Skeletal muscle satellite cell (primary cell): ENCODE results near the gene PTDSS2.

Experiments
- H3K27me3 ChIP-seq: 2 replicates; pipeline ENCODE4 v1.7.0; 2013; ENCODE audit warnings: low read length; ENCODE audit not compliant: control insufficient read depth, insufficient read depth
- H3K36me3 ChIP-seq: 2 replicates; pipeline ENCODE4 v1.7.0; 2013; ENCODE audit warnings: mild to moderate bottlenecking, control low read depth, low read length; ENCODE audit not compliant: insufficient read depth
- H3K4me1 ChIP-seq: 2 replicates; pipeline ENCODE4 v1.7.0; 2013; ENCODE audit warnings: low read length; ENCODE audit not compliant: control insufficient read depth, insufficient read depth
- H3K4me2 ChIP-seq: 2 replicates; pipeline ENCODE4 v1.7.0; 2013; ENCODE audit warnings: mild to moderate bottlenecking, low read length
- H3K4me3 ChIP-seq: 2 replicates; pipeline ENCODE4 v1.7.0; 2013; ENCODE audit warnings: low read length
- H3K9ac ChIP-seq: 2 replicates; pipeline ENCODE4 v1.7.0; 2013; ENCODE audit warnings: mild to moderate bottlenecking, low read depth, low read length, moderate library complexity
- H3K9me3 ChIP-seq: replicated peaks from 2 replicates; pipeline ENCODE4 v1.7.0; 2013; ENCODE audit warnings: mild to moderate bottlenecking, control low read depth, low read length

The PTDSS2 gene

DNA sequence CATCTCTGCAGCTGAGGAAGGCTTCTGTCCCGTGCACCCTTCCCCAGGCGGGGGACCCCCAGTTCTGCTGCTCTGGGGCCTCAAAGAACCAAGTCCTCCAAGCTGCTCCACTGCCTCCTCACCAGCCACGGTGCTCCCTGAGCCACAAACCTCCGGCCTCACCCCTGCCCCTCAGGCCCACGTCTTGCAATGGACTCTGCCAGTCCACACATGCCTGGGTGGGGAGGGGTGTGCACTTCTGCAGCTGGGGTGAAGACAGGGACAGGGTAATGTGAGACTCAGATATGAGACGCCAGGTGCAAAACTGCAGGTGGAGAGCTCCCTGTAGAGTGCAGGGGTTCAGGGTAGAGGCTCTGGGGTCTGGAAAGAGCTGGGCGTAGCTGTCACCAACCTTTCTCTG, 3.2 kb upstream of the PTDSS2 start:
- Histone ChIP-seq H3K9ac (no peak overlapping the region), H3K4me3 (no peak overlapping the region), H3K4me2 (no peak overlapping the region), H3K4me1 (peaks cover 32% of the 10 kb centered on the region), H3K36me3 (no peaks in the 10 kb centered on the region), H3K9me3 (no peaks in the 10 kb centered on the region), H3K27me3 (peaks cover 5% of the 10 kb centered on the region)

DNA sequence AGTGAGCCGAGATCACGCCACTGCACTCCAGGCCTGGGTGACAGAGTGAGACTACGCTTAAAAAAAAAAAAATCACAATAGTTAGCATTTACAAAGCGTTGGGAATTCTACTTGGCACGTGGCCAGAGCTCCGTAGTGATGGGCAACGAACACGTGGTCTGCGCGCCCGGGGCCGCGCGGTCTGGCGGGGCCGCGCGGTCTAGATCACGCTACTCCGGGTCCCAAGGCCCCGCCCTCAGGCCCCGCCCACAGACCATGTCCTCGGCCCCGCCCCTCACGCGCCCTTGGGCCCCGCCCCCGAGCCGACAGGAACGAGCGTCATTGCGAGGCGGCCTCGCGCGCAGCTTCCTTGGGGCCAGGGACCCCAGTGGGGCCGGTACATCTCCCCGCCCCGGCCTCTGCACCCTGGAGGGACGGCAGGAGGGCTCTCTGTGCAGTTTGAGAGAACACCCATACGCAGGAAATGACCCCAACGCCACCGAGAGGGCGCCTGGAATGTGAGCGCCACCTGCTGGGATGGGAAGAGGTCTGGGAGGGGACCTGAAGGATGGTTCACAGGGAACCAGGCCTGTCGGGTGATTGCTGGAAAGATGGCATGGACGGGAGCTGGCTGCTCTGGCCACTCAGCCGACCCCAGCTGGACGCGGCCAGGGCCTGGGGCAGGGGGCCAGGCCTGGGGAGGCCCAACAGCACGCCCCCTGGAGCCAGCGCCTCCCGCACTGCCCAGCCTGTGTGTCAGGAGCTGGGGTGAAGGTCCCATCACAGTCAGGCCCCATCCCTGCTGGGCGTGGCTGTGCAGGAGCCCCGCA, 2.0 kb upstream of the PTDSS2 start:
- H3K4me1 ChIP-seq = peaks cover 32% of the 10 kb centered on the region

DNA sequence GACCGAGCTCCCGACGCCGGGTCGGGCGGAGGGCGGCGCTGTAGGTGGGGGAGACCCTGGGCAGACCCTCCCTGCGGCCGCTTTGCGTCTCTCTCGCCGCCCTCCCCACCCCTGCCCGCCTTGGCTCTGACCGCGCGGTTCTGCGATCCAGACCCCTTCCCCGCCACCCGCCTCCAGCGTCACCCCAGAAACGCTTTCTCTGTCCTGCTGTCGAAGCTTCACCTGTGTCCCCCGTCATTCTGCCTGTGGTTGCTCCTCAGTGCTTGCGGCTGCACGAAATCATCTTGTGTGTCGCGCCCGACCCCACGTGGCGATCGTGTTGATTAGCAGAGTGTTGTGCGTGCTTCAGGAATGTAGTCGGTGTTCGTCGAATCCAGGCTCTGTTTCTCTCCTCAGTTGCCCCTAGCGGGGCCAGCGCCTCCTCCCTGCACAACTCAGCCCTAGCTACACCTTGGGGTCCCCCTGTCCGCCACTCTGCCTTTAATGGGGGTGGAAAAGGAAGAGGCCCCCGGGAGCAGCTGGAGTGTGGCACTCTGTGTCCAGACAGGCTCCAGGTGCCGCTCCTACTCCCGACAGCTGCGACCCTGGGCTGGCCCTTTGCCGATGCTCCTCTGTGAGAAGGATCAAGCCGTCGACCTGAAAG, 851 bp downstream of the PTDSS2 start:
- no peaks in the 10 kb centered on the region for H3K27me3 ChIP-seq
- H3K4me2 ChIP-seq = peak overlapping the region; percentile 96
- H3K9ac ChIP-seq = peak overlapping the region; percentile 94
- no peaks in the 10 kb centered on the region for H3K9me3 ChIP-seq
- peaks cover 24% of the 10 kb centered on the region for H3K4me1 ChIP-seq
- H3K4me3 ChIP-seq = peak overlapping the region; percentile 100
- H3K36me3 ChIP-seq = peaks cover 15% of the 10 kb centered on the region

More for the DNA sequence above, 2.0 kb upstream of the PTDSS2 start:
- Histone ChIP-seq H3K9ac (peak overlapping the region; percentile 85), H3K4me3 (peak overlapping the region; percentile 82), H3K27me3 (peaks cover 5% of the 10 kb centered on the region), H3K4me2 (peak overlapping the region; percentile 96), H3K36me3 (peaks cover 3% of the 10 kb centered on the region), H3K9me3 (no peaks in the 10 kb centered on the region)

DNA sequence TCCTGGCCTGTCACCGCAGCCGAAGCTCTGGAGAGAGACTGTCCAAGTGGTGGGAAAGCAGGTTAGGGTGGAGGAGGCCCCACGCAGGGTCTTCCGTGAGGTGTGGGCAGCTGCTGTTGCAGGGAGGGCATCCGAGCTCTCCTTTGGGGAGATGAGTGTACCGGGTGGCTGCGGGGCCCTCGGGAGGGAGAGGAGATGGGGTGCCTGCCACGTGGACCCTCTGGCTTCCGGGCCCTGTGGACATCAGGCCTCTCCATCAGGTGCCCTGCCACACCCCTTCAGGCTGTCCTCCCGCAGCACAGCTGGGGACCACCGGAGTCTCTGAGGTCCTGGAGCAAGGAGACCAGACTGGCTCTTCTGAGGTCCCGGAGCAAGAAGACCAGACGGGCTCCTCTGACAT, 1.7 kb downstream of the PTDSS2 start:
- H3K4me3 ChIP-seq = peak overlapping the region; percentile 100
- H3K4me1 ChIP-seq = peaks cover 24% of the 10 kb centered on the region
- peaks cover 15% of the 10 kb centered on the region for H3K36me3 ChIP-seq
- no peaks in the 10 kb centered on the region for H3K9me3 ChIP-seq
- H3K27me3 ChIP-seq = no peaks in the 10 kb centered on the region
- H3K9ac ChIP-seq = peak overlapping the region; percentile 94
- H3K4me2 ChIP-seq = peak overlapping the region; percentile 96

DNA sequence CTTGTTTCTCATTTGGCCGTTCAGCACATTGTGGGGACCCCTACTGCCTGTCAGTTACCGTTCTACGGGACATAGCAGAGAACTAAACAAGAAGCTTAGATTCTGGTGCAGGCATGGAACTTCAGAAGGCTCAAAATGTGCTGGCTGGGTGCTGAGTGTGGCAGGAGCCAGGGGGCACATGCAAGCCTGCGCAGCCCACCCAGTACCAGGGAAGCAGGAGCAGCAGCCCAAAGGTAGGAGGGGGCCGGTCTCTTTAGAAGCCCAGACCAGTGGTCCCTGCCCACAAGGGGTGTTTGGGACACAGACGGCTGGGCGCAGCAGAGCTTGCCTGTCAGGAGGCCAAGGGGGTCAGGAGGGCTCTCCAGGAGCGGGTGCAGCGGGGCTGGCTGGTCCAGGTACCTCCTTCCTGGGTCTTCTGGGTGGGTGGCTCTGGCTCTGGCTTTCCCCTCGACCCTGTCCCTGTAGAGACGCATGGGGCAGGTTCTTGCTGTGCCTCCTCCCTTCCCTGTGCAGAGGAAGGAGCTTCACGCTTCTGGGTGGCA, 2.2 kb downstream of the PTDSS2 start:
- Histone ChIP-seq H3K9me3 (no peaks in the 10 kb centered on the region), H3K9ac (no peak overlapping the region), H3K4me3 (no peak overlapping the region), H3K36me3 (peaks cover 15% of the 10 kb centered on the region), H3K4me1 (peaks cover 24% of the 10 kb centered on the region), H3K4me2 (peak overlapping the region; percentile 96), H3K27me3 (no peaks in the 10 kb centered on the region)

DNA sequence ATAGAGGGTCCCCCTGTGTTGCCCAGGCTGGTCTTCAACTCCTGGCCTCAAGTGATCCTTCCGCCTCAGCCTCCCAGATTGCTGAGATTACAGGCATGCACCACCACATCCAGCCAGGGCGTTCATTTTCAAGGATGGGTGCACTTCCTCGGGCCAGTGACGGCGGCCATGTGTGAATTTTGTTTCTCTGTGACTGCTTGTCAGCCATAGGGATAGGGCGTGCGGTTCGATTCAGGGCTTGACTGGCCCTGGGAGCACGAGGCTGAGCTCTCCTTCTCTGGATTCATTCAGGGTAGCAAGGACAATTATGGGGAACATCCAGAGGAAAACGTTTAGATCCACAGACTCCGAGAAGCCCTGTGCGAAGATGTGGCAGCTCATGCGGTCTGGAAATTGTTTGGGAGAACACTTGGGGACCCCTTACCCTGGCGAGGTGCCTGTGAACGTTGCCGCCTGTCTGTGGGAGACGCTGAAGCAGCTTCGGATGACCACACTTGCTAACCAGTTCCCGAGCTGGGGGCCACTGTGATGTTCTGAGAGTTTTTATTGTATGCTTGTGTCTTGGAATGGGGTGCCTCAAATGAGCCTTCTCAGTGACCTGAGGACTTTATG, 2.9 kb downstream of the PTDSS2 start:
- no peak overlapping the region for H3K4me3 ChIP-seq
- H3K4me2 ChIP-seq = no peak overlapping the region
- H3K36me3 ChIP-seq = peaks cover 15% of the 10 kb centered on the region
- H3K9me3 ChIP-seq = no peaks in the 10 kb centered on the region
- no peaks in the 10 kb centered on the region for H3K27me3 ChIP-seq
- peaks cover 24% of the 10 kb centered on the region for H3K4me1 ChIP-seq
- H3K9ac ChIP-seq = no peak overlapping the region

DNA sequence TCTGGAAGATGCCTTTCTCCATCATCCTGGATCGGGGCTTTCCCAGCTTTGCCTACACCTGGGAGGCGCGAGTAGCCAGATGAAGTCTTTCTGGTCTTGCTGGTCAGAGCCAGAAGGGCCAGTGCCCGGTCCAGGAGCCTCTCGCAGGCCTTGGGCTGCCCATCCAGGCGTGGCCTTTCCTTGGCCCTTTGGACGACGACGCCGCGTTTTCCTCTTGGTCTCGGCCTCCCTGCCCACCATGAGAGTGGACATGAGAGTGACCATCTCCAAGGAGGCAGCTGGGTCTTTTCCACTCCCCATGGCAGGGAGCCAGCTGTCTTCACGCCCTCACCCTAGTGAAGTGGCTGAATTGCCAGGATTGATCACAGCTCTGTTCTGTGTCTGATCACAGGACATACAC, 3.5 kb downstream of the PTDSS2 start:
- Histone ChIP-seq H3K4me3 (no peak overlapping the region), H3K4me1 (peaks cover 21% of the 10 kb centered on the region), H3K9me3 (no peaks in the 10 kb centered on the region), H3K4me2 (no peak overlapping the region), H3K36me3 (peaks cover 15% of the 10 kb centered on the region), H3K27me3 (no peaks in the 10 kb centered on the region), H3K9ac (no peak overlapping the region)

DNA sequence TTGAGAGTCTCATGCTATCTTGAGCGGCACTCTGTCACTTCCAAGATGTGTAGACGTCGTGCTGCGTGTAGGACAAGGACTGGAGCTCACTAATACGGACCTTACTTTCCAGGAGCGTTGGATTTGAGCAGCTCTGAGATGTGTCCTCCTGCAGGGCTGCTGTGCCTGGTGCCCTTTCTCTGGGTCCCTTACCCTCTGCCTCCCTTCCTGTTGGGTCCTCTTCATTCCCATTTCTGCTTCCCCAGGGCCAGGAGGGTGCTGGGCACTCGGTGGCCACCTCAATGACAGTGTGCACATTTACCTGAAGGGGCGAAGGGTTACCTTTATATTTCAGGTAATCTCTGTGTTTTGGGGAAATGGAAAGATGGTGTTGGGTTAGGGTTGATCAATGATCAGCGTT, 4.0 kb downstream of the PTDSS2 start:
- H3K4me1 ChIP-seq = peaks cover 17% of the 10 kb centered on the region
- H3K9ac ChIP-seq = no peak overlapping the region
- peaks cover 15% of the 10 kb centered on the region for H3K36me3 ChIP-seq
- no peak overlapping the region for H3K4me2 ChIP-seq
- H3K27me3 ChIP-seq = no peaks in the 10 kb centered on the region
- H3K9me3 ChIP-seq = no peaks in the 10 kb centered on the region
- no peak overlapping the region for H3K4me3 ChIP-seq

DNA sequence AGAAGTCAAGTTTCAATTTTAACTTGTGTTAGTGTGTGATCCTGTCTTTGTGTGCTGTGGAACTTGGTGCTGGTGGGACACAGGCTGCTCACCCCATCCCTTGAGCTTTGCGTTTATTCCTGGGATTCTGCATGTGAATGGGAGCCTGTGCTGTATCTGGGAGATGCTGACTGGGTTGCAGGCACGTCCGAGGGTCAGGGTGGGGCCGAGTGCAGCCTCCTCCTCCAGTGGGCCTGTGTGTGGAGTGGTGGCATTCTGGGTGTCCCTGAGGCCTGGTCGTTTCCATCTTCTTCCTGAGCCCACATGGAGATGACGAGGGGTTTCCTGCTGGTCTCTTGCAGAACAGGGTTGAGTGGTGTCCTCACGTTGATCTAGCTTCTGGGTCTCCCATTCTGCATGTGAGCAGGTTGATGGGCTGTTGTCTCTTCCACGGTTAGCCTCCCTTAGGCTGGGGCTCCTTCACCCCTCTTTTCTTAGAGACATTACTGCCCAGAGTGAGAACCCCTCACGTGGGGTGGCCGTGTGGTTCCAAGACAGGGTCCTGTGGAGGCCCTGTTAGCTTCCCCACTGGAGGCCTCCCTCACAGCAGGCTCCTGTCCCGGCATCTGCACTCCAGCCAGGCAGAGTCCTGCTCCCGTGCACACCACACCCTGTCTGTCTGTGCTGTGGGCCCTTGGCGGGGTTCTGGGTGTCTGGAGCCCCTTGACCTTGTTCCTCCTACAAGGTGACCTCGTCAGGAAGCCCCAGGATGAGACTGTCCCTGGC, 4.9 kb downstream of the PTDSS2 start:
- no peaks in the 10 kb centered on the region for H3K9me3 ChIP-seq
- H3K4me1 ChIP-seq = peaks cover 9% of the 10 kb centered on the region
- H3K36me3 ChIP-seq = peaks cover 19% of the 10 kb centered on the region
- no peak overlapping the region for H3K4me2 ChIP-seq
- no peak overlapping the region for H3K4me3 ChIP-seq
- H3K9ac ChIP-seq = no peak overlapping the region
- H3K27me3 ChIP-seq = no peaks in the 10 kb centered on the region

DNA sequence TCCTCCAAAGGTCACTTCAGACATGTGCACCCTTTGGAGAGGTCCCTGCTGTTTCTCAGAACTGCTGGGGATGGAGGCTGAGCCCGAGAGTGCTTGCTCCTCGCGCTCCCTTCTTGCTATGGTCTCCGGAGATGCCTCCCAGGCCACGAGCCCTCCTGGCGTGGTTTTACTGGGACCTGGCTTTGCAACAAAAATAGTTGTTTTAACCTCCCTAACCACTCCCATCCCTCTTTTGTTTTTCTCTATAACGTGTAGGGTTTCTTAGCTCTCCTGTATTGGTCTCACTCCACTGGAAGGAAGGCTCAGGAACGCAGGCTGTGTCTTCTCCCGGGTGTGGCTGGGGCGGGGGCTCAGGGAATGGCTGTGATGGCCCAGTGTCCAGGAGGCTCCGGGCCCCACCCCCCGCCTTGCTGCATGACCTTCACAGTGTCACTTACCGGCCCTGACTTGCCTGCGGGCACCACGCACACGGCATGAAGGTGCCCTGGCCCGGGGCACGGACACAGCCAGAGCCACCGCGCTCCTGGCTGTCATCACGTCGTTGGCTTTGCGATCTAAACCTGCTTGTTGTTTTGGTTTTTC, 5.6 kb downstream of the PTDSS2 start:
- H3K9me3 ChIP-seq = no peaks in the 10 kb centered on the region
- H3K4me3 ChIP-seq = no peak overlapping the region
- no peak overlapping the region for H3K9ac ChIP-seq
- peaks cover 9% of the 10 kb centered on the region for H3K4me1 ChIP-seq
- H3K36me3 ChIP-seq = peaks cover 26% of the 10 kb centered on the region
- H3K27me3 ChIP-seq = no peaks in the 10 kb centered on the region
- H3K4me2 ChIP-seq = no peak overlapping the region

DNA sequence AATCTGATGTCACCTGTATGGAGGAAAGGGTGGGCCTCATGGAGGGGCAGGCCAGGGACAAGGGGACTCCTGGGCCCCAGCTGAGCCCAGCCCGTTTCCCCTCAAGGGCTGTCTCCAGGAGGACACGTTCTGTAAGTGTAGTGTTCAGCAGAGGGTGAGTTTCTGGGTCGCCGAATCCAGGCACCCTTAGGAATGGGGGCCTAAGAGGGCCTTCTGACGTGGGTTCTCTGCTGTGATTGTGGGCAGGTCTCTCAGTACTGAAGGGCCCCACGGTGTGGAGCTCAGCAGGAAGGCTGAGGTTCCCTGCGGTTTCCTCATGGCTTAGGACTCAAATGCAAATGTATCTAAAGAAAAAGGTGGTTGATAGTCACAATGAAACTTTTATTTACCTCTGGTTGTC, 6.5 kb downstream of the PTDSS2 start:
- Histone ChIP-seq H3K4me3 (no peak overlapping the region), H3K9me3 (no peaks in the 10 kb centered on the region), H3K4me2 (no peak overlapping the region), H3K9ac (no peak overlapping the region), H3K4me1 (peaks cover 4% of the 10 kb centered on the region), H3K36me3 (peaks cover 29% of the 10 kb centered on the region), H3K27me3 (no peaks in the 10 kb centered on the region)
